Colonic mucosa (tissue), 4 donors: Measurements from ENCODE around the gene RPL38. TPM values are rescaled to one million over a fixed set of nuclear protein-coding genes. Genes with fewer than 3 reads are reported as not detected.

ENCODE experiments used
- DNase-seq: peaks from one replicate; pipeline ENCODE4 v3.0.0-alpha.2; 2020
- H3K27ac ChIP-seq: fragments of 200-600 bp; one replicate; pipeline ENCODE4 v1.8.0; 2021
- H3K27me3 ChIP-seq: fragments of 200-600 bp; one replicate; pipeline ENCODE4 v1.8.0; 2021
- H3K36me3 ChIP-seq: fragments of 200-600 bp; one replicate; pipeline ENCODE4 v1.8.0; 2021
- H3K4me1 ChIP-seq: fragments of 200-600 bp; one replicate; pipeline ENCODE4 v1.8.0; 2021; ENCODE audit warnings: mild to moderate bottlenecking
- H3K4me3 ChIP-seq: fragments of 200-600 bp; one replicate; pipeline ENCODE4 v1.8.0; 2021
- H3K9ac ChIP-seq, 2 donors: one replicate each; pipeline ENCODE4 v1.7.0; 2013; ENCODE audit warnings: control low read depth in 2 of 2, low read depth in 2 of 2, low read length in 2 of 2
- H3K9me3 ChIP-seq: fragments of 200-600 bp; one replicate; pipeline ENCODE4 v1.8.0; 2021
- intact Hi-C: fragments of 100-400 bp; cut with DNase I; formaldehyde crosslinking; loops from one replicate; pipeline ENCODE4 v1.14.1; 2022
- total RNA-seq, 2 donors: library from RNA; stranded (reverse); fragmentation: NEBNext Ultra II Directional in 1 of 2; extraction: Animal tissue kit (Norgen Biotek cat#: 25700) in 1 of 2; gene quantifications; one replicate each; pipeline ENCODE4 v1.2.1, GENCODE V29; 2021
- TF ChIP-seq, protein P1 (sequence below): fragments of 200-600 bp; IDR thresholded peaks from one replicate; pipeline ENCODE4 v1.8.0; 2022; ENCODE audit warnings: antibody characterized with exemption, mild to moderate bottlenecking
- donor health status: healthy.
- donor health status: DM: no; HTN: no; CAD: no.
- donor health status: DM: no; HTN: no; CAD: no.

The RPL38 gene
- total RNA-seq, 2 donors from 2014 or later: 723 to 795 TPM

DNA sequence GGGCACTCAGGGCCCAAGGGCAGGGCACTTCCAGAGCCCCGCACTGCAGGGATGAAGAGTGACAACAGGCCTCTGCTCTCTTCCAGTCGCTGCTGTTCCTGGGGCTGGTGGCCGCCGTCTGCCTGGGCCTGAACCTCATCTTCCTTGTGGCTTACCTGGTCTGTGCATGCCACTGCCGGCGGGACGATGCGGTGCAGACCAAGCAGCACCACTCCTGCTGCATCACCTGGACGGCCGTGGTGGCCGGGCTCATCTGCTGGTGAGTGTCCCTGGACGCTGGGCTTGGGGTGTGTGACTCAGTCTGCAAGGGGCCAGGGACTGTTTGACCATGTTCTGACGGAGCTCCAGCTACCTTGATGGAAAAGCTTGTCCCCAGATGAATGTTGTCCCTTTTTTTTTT, 18.9 kb downstream of the RPL38 start:
- H3K9me3 ChIP-seq: no peaks in the 10 kb centered on the region
- H3K9ac ChIP-seq: no peak overlapping the region
- no peaks in the 10 kb centered on the region for H3K27me3 ChIP-seq
- H3K27ac ChIP-seq: no peak overlapping the region
- no peaks in the 10 kb centered on the region for H3K36me3 ChIP-seq
- H3K4me1 ChIP-seq: no peaks in the 10 kb centered on the region
- no peak for DNase-seq
- TF ChIP-seq, protein P1, sequence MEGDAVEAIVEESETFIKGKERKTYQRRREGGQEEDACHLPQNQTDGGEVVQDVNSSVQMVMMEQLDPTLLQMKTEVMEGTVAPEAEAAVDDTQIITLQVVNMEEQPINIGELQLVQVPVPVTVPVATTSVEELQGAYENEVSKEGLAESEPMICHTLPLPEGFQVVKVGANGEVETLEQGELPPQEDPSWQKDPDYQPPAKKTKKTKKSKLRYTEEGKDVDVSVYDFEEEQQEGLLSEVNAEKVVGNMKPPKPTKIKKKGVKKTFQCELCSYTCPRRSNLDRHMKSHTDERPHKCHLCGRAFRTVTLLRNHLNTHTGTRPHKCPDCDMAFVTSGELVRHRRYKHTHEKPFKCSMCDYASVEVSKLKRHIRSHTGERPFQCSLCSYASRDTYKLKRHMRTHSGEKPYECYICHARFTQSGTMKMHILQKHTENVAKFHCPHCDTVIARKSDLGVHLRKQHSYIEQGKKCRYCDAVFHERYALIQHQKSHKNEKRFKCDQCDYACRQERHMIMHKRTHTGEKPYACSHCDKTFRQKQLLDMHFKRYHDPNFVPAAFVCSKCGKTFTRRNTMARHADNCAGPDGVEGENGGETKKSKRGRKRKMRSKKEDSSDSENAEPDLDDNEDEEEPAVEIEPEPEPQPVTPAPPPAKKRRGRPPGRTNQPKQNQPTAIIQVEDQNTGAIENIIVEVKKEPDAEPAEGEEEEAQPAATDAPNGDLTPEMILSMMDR: no peak
- intact Hi-C loops: no loop called here
- H3K4me3 ChIP-seq: no peak overlapping the region

DNA sequence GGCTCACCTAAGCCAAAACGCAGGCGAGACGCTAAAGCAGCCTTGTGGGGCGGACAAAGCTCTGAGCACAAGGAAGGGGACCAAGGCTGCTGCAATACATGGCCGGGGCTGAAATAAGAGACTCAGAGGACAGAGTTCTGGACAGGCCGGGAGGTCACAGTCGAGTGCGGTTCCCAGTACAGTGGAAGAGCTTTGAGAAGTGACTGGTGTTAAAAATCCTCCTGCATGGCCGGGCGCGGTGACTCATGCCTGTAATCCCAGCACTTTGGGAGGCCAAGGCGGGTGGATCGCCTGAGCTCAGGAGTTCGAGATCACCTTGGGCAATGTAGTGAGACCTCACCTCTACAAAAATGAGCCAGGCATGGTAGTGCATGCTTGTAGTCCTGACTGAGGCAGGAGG, 20.4 kb downstream of the RPL38 start:
- TF ChIP-seq, protein P1: no peak

DNA sequence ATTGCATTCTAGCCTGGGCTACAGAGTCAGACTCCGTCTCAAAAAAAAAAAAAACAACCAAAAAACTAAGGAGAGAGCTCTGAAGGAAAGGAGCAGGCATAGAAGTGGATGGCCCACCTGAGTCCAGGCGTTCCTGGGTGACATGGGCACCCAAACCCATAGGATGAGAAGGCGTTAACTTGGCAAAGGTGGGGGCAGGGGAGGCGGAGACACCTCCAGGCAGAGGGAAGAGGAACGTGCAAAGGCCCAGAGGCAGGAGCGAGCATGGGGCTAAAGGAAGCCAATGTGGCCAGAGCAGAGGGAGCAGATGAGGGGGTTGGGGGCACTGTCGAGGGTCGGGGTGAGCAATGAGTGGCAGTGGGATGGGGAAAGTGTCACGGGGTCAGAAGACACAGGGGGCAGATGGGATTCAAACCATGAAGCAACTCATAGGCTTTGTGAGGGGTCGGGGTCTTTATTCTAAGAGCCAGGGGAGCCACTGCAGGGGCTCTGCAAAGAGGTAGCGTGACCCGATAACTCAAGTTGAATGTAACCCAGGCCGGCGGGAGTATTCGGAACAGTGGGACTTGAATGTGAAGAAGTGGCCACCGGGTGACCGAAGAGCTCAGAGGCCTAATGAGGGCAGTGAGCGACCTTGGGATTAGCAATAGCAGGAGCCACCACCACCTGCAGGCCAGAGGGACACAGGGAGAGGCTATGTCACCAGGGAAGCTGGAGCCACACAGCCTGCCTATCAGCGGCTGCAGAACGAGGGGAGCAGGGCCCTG, 21.7 kb downstream of the RPL38 start:
- TF ChIP-seq, protein P1: no peak

More for the DNA sequence above, 20.4 kb downstream of the RPL38 start:
- intact Hi-C loops: no loop called here
- no peak overlapping the region for H3K4me3 ChIP-seq
- no peak overlapping the region for H3K9ac ChIP-seq
- DNase-seq: no peak
- H3K4me1 ChIP-seq: no peaks in the 10 kb centered on the region
- no peaks in the 10 kb centered on the region for H3K36me3 ChIP-seq
- no peak overlapping the region for H3K27ac ChIP-seq
- no peaks in the 10 kb centered on the region for H3K27me3 ChIP-seq
- H3K9me3 ChIP-seq: no peaks in the 10 kb centered on the region

DNA sequence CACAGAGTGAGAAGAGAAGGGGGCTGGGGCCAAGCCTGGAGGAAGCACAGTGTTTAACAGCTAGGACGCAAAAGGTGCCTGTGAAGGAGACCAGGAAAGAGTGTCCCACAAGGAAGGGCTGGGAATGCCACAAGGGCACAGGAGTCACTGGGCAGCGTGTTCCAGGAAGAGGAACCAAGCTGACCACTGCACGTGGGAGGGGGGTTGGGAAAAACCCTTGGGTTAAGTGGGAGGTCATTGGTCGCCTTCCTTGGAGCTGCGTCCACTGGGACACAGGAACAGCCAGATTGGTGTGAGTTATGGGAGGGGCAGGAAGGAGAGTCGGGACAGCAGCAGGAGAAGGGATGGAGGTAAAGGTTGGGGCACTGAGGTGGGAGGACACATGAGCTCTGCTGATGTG, 22.8 kb downstream of the RPL38 start:
- H3K9me3 ChIP-seq: no peaks in the 10 kb centered on the region
- H3K4me3 ChIP-seq: no peak overlapping the region
- H3K27me3 ChIP-seq: no peaks in the 10 kb centered on the region
- DNase-seq: no peak
- H3K27ac ChIP-seq: no peak overlapping the region
- no peaks in the 10 kb centered on the region for H3K4me1 ChIP-seq
- intact Hi-C loops: no loop called here
- no peak overlapping the region for H3K9ac ChIP-seq
- TF ChIP-seq, protein P1: no peak
- no peaks in the 10 kb centered on the region for H3K36me3 ChIP-seq

More for the DNA sequence above, 21.7 kb downstream of the RPL38 start:
- no peaks in the 10 kb centered on the region for H3K4me1 ChIP-seq
- no peaks in the 10 kb centered on the region for H3K9me3 ChIP-seq
- H3K4me3 ChIP-seq: no peak overlapping the region
- intact Hi-C loops: no loop called here
- H3K27me3 ChIP-seq: no peaks in the 10 kb centered on the region
- H3K9ac ChIP-seq: no peak overlapping the region
- no peak overlapping the region for H3K27ac ChIP-seq
- no peaks in the 10 kb centered on the region for H3K36me3 ChIP-seq
- DNase-seq: no peak

DNA sequence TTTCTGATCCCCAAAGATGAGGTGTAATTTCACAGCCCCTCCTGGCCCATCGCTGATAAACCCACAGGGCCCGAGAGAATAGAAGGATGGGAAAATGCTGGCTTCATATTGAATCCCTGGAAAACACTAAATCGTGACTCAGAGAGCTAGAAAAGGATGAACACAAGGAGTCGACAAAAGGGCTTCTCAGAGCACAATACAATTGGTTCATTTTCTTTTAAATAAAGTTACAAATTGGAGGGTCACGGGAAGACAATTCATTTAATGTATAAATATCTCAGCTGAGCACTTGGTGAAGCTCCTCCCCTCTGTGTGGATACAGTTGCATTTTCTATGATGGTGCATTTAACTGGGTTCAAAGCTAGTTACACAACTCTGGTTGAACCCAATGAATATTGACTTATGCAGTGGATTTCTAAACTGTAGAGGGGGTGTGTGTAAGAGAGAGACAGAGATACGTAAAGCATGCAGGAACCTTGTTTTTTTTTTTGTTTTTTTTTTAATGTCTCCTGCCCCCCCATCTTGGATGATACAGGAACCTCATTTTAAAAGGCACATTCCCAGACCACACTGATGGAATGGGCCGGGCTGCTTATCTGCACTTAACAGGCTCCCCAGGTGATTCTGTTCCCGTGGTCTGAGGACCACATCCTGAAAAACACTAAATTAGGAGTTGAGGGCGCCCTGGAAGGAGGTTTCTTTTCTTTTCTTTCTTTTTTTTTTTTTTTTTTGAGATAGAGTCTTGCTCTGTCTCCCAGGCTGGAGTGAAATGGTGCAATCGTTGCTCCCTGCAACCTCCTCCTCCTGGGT, 24.0 kb downstream of the RPL38 start:
- intact Hi-C loops: no loop called here
- DNase-seq: no peak
- Histone ChIP-seq H3K4me3 (no peak overlapping the region), H3K9me3 (no peaks in the 10 kb centered on the region), H3K27me3 (no peaks in the 10 kb centered on the region), H3K36me3 (no peaks in the 10 kb centered on the region), H3K9ac (no peak overlapping the region), H3K27ac (no peak overlapping the region), H3K4me1 (no peaks in the 10 kb centered on the region)
- TF ChIP-seq, protein P1: no peak
